HCT116 (cell line): ENCODE data around the gene PHF3. TPM values are rescaled to one million over a fixed set of nuclear protein-coding genes. Genes with fewer than 3 reads are reported as not detected.

Experiments used
- ATAC-seq: fragments of 200-7000 bp; cut with Tn5 transposase; 2 replicates; pipeline ENCODE4 v1.9.1; 2020; ENCODE audit warnings: mild to moderate bottlenecking, moderate library complexity
- BruUV-seq: library from RNA; stranded (reverse); fragments of 400-500 nt; replicated peaks from 2 replicates; lab custom pipeline; 2021; lab: Mats Ljungman, UMichigan
- CTCF ChIA-PET: fragments of 300-600 bp; sonication (Branson Sonifier 250); formaldehyde crosslinking; loops from one replicate; lab custom pipeline; 2021; ENCODE audit warnings: antibody characterized with exemption; lab: Charles Lee
- POLR2A ChIA-PET: fragments of 300-600, 350-600 bp; sonication (Branson Sonifier 250); formaldehyde crosslinking; loops from one replicate; lab custom pipeline; 2021; ENCODE audit warnings: antibody characterized with exemption; lab: Charles Lee
- RAD21 ChIA-PET, 2 experiments: fragments of 300-600 bp; sonication (Branson Sonifier 250); formaldehyde crosslinking; loops; one replicate each; lab custom pipeline; 2023; ENCODE audit warnings: low total read pairs in 2 of 2; ENCODE audit not compliant: uncharacterized antibody in 2 of 2, unreplicated experiment in 2 of 2, low non-redundant PET in 1 of 2; lab: Charles Lee
- DNase-seq: peaks from one replicate; pipeline ENCODE4 v3.0.0-alpha.2; 2010; ENCODE audit warnings: low read depth, low spot score
- H2AFZ ChIP-seq: fragments of 200-600 bp; shearing (Covaris generic), sonication (generic); 2 replicates; pipeline ENCODE4 v1.6.1; 2017; ENCODE audit warnings: low read depth, mixed run types, mixed read lengths, antibody characterized with exemption, low read length; ENCODE audit not compliant: poor library complexity, severe bottlenecking
- H3K27ac ChIP-seq: 2 replicates; pipeline ENCODE4 v1.5.1; 2012; ENCODE audit warnings: low read depth, low read length
- H3K27me3 ChIP-seq: fragments of 200-600 bp; sonication (generic); 2 replicates; pipeline ENCODE4 v1.6.1; 2016; ENCODE audit warnings: mixed run types, low read length, mixed read lengths; ENCODE audit not compliant: insufficient read depth
- H3K36me3 ChIP-seq, 2 experiments: fragments of 200-500 bp in 1 of 2; fragments of 200-600 bp in 1 of 2; sonication (Bioruptor generic) in 1 of 2; sonication (generic) in 1 of 2; 2 replicates each; pipeline versions ENCODE4 v1.5.1 to v1.6.1; 2014 to 2016; ENCODE audit warnings: low read length in 2 of 2, inconsistent platforms in 1 of 2, mixed read lengths in 1 of 2, mixed run types in 1 of 2; ENCODE audit not compliant: insufficient read depth in 2 of 2, control insufficient read depth in 1 of 2
- H3K4me1 ChIP-seq, 2 experiments: fragments of 200-600 bp in 1 of 2; sonication (generic) in 1 of 2; 2 replicates each; pipeline versions ENCODE4 v1.5.1 to v1.6.1; 2012 to 2017; ENCODE audit warnings: low read length in 2 of 2, inconsistent platforms in 1 of 2, mild to moderate bottlenecking in 1 of 2, mixed read lengths in 1 of 2, mixed run types in 1 of 2, moderate library complexity in 1 of 2; ENCODE audit not compliant: insufficient read depth in 2 of 2, control insufficient read depth in 1 of 2
- H3K4me2 ChIP-seq: fragments of 200-600 bp; sonication (generic); 2 replicates; pipeline ENCODE4 v1.6.1; 2017; ENCODE audit warnings: mixed run types, low read length, mixed read lengths
- H3K4me3 ChIP-seq, 2 experiments: fragments of 200-600 bp in 1 of 2; sonication (generic) in 1 of 2; replicated peaks in 1 of 2; 2 replicates each; pipeline ENCODE4 v1.5.1; 2011 to 2016; ENCODE audit warnings: low read length in 2 of 2, control low read depth in 1 of 2, low read depth in 1 of 2, mild to moderate bottlenecking in 1 of 2, mixed read lengths in 1 of 2, mixed run types in 1 of 2
- H3K79me2 ChIP-seq: fragments of 200-600 bp; sonication (generic); 2 replicates; pipeline ENCODE4 v1.6.1; 2017; ENCODE audit warnings: mild to moderate bottlenecking, mixed run types, low read length, moderate library complexity, mixed read lengths; ENCODE audit not compliant: insufficient read depth
- H3K9ac ChIP-seq: fragments of 200-600 bp; sonication (generic); 2 replicates; pipeline ENCODE4 v1.6.1; 2016; ENCODE audit warnings: low read length, mixed read lengths
- H3K9me2 ChIP-seq: fragments of 200-600 bp; sonication (generic), shearing (Covaris generic); 2 replicates; pipeline ENCODE4 v1.6.1; 2017; ENCODE audit warnings: mixed run types, mild to moderate bottlenecking, moderate library complexity; ENCODE audit not compliant: insufficient read depth
- H3K9me3 ChIP-seq, 2 experiments: fragments of 200-500 bp in 1 of 2; fragments of 200-600 bp in 1 of 2; sonication (Bioruptor generic) in 1 of 2; sonication (generic) in 1 of 2; 2 replicates each; pipeline ENCODE4 v1.6.1; 2014 to 2017; ENCODE audit warnings: low read length in 2 of 2, mixed read lengths in 2 of 2, inconsistent platforms in 1 of 2, low read depth in 1 of 2, mild to moderate bottlenecking in 1 of 2, mixed run types in 1 of 2, moderate library complexity in 1 of 2; ENCODE audit not compliant: control insufficient read depth in 1 of 2, insufficient read depth in 1 of 2
- H4K20me1 ChIP-seq: fragments of 200-600 bp; sonication (generic), shearing (Covaris generic); 2 replicates; pipeline ENCODE4 v1.6.1; 2017; ENCODE audit warnings: mixed run types, mild to moderate bottlenecking, moderate library complexity; ENCODE audit not compliant: insufficient read depth
- CBX3 ChIP-seq: IDR thresholded peaks from 2 replicates; pipeline ENCODE4 v1.6.1; 2012; ENCODE audit warnings: low read depth
- CTCF ChIP-seq, 3 experiments: fragments of 200-600 bp in 1 of 3; sonication (generic) in 1 of 3; IDR thresholded peaks in 2 of 3; conservative IDR thresholded peaks in 1 of 3; 2 replicates each; pipeline ENCODE4 v1.5.1; 2012 to 2017; ENCODE audit warnings: low read depth in 2 of 3, low read length in 2 of 3, antibody characterized with exemption in 1 of 3, borderline replicate concordance in 1 of 3, control low read depth in 1 of 3, mild to moderate bottlenecking in 1 of 3, mixed read lengths in 1 of 3, mixed run types in 1 of 3, moderate library complexity in 1 of 3; ENCODE audit not compliant: insufficient read depth in 1 of 3
- EGR1 ChIP-seq: IDR thresholded peaks from 2 replicates; pipeline ENCODE4 v1.6.1; 2012; ENCODE audit warnings: low read depth
- ELF1 ChIP-seq: IDR thresholded peaks from 2 replicates; pipeline ENCODE4 v1.6.1; 2012; ENCODE audit warnings: low read depth, borderline replicate concordance
- EZH2 ChIP-seq: fragments of 200-600 bp; sonication (generic); IDR thresholded peaks from 2 replicates; pipeline ENCODE4 v1.6.1; 2017; ENCODE audit warnings: antibody characterized with exemption, mixed run types
- FOSL1 ChIP-seq: IDR thresholded peaks from 2 replicates; pipeline ENCODE4 v1.6.1; 2012; ENCODE audit warnings: low read depth
- JUND ChIP-seq: IDR thresholded peaks from 2 replicates; pipeline ENCODE4 v1.6.1; 2012
- MAX ChIP-seq: IDR thresholded peaks from 2 replicates; pipeline ENCODE4 v1.6.1; 2012
- POLR2A ChIP-seq: IDR thresholded peaks from 2 replicates; pipeline ENCODE4 v1.7.0; 2011; ENCODE audit warnings: borderline replicate concordance; ENCODE audit not compliant: insufficient read depth, insufficient read length; ENCODE audit errors: extremely low read depth
- POLR2AphosphoS5 ChIP-seq: IDR thresholded peaks from 2 replicates; pipeline ENCODE4 v1.6.1; 2011; ENCODE audit warnings: mild to moderate bottlenecking, low read depth, low read length, moderate library complexity
- RAD21 ChIP-seq: IDR thresholded peaks from 2 replicates; pipeline ENCODE4 v1.6.1; 2012; ENCODE audit warnings: low read depth, mild to moderate bottlenecking
- REST ChIP-seq: IDR thresholded peaks from 2 replicates; pipeline ENCODE4 v1.6.1; 2012; ENCODE audit warnings: low read depth
- SIN3A ChIP-seq: IDR thresholded peaks from 2 replicates; pipeline ENCODE4 v1.6.1; 2012; ENCODE audit warnings: low read depth
- SP1 ChIP-seq: IDR thresholded peaks from 2 replicates; pipeline ENCODE4 v1.6.1; 2012; ENCODE audit warnings: low read depth
- SRF ChIP-seq: IDR thresholded peaks from 2 replicates; pipeline ENCODE4 v1.6.1; 2012; ENCODE audit warnings: low read depth
- TCF7L2 ChIP-seq: IDR thresholded peaks from 2 replicates; pipeline ENCODE4 v1.7.0; 2011; ENCODE audit warnings: borderline replicate concordance, inconsistent platforms; ENCODE audit not compliant: insufficient read depth, insufficient read length; ENCODE audit errors: extremely low read depth
- YY1 ChIP-seq: IDR thresholded peaks from 2 replicates; pipeline ENCODE4 v1.6.1; 2011; ENCODE audit warnings: low read length, low read depth, moderate library complexity, mild to moderate bottlenecking; ENCODE audit not compliant: insufficient replicate concordance; ENCODE audit errors: extremely low read depth
- ZFX ChIP-seq: fragments of 450-650 bp; IDR thresholded peaks from 2 replicates; pipeline ENCODE4 v1.6.1; 2017
- ZNF274 ChIP-seq: fragments of 200-500 bp; sonication (Bioruptor generic); IDR thresholded peaks from 2 replicates; pipeline ENCODE4 v1.6.1; 2014; ENCODE audit warnings: mild to moderate bottlenecking, low read depth, low read length, inconsistent platforms
- intact Hi-C: fragments of 100-400 bp; cut with micrococcal nuclease; formaldehyde crosslinking; loops from 2 replicates; pipeline ENCODE4 v1.10.0; 2022
- total RNA-seq: library from RNA; stranded (reverse); gene quantifications from one replicate; pipeline ENCODE4 v1.2.1, GENCODE V29; 2021; ENCODE audit not compliant: unreplicated experiment
- TF ChIP-seq, protein P1 (sequence below): IDR thresholded peaks from 2 replicates; pipeline ENCODE4 v1.6.1; 2012

PHF3 gene
- total RNA-seq, 1 experiment from 2014 or later: 51.1 TPM

DNA sequence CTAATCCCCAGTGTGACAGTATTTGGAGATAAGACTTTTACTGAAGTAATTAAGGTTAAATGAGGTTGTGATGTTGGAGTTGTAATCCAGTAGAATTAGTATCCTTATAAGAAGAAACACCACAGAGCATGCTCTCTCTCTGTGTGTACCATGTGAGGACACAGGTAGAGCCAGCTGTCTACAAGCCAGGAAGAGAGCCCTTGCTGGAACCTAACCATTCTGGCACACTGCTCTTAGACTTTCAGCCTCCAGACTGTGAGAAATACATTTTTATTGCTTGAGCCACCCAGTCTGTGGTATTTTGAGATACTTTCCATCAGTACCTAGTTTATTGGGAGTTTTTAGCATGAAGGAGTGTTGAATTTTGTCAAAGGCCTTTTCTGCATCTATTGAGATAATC, 110.2 kb downstream of the PHF3 start:
- Histone ChIP-seq H4K20me1 (no peaks in the 10 kb centered on the region), H3K9ac (no peak overlapping the region), H3K27ac (no peak overlapping the region), H3K36me3 (no peaks in the 10 kb centered on the region), H3K4me3 (no peak overlapping the region), H3K9me3 (no peaks in the 10 kb centered on the region), H3K4me2 (no peak overlapping the region), H3K9me2 (no peaks in the 10 kb centered on the region), H2AFZ (no peak overlapping the region), H3K27me3 (no peaks in the 10 kb centered on the region), H3K79me2 (no peaks in the 10 kb centered on the region), H3K4me1 (peaks cover 19% of the 10 kb centered on the region in 2 experiments)
- TF ChIP-seq SP1 (no peak), MAX (no peak), RAD21 (no peak), POLR2A (no peak), FOSL1 (no peak), SIN3A (no peak), POLR2AphosphoS5 (no peak), EGR1 (no peak), SRF (no peak), YY1 (no peak), ELF1 (no peak), EZH2 (no peak), CBX3 (no peak), JUND (no peak), ZNF274 (no peak), TCF7L2 (no peak), REST (no peak), CTCF (IDR thresholded peaks at IDR 0.05 in 2 of 3, conservative IDR thresholded peaks at IDR 0.05 in 1 of 3; ENCODE audit: borderline replicate concordance in 1 of 3, insufficient read depth in 1 of 3, low read depth in 2 of 3, low read length in 2 of 3) (no peak), ZFX (no peak)
- TF ChIP-seq, protein P1, sequence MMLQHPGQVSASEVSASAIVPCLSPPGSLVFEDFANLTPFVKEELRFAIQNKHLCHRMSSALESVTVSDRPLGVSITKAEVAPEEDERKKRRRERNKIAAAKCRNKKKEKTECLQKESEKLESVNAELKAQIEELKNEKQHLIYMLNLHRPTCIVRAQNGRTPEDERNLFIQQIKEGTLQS: no peak
- ChIA-PET CTCF (no interaction called here), POLR2A (no interaction called here), RAD21 (no interaction called here)
- BruUV-seq: no TSS peak
- intact Hi-C loops: no loop called here
- no peak for ATAC-seq
- no peak for DNase-seq
